Suprapubic skin (tissue), 4 donors: ENCODE results near the gene CKB. TPM values are rescaled to one million over a fixed set of nuclear protein-coding genes. Genes with fewer than 3 reads are reported as not detected.
A peak's percentile ranks its signal among the peaks of the same experiment; 100 is the strongest.

ENCODE experiments used
- DNase-seq, 2 donors: peaks; one replicate each; pipeline ENCODE4 v3.0.0-alpha.2; 2019; ENCODE audit warnings: low spot score in 2 of 2
- H3K27ac ChIP-seq: fragments of 200-600 bp; sonication (generic); one replicate; pipeline ENCODE4 v1.5.1; 2019
- H3K27me3 ChIP-seq: fragments of 200-600 bp; sonication (generic); one replicate; pipeline ENCODE4 v1.5.1; 2019
- H3K36me3 ChIP-seq: fragments of 200-600 bp; sonication (generic); one replicate; pipeline ENCODE4 v1.5.1; 2019
- H3K4me1 ChIP-seq: fragments of 200-600 bp; sonication (generic); one replicate; pipeline ENCODE4 v1.5.1; 2019
- H3K4me3 ChIP-seq: fragments of 200-600 bp; sonication (generic); one replicate; pipeline ENCODE4 v1.5.1; 2019; ENCODE audit warnings: mild to moderate bottlenecking
- H3K9me3 ChIP-seq: fragments of 200-600 bp; sonication (generic); one replicate; pipeline ENCODE4 v1.5.1; 2019
- EP300 ChIP-seq: sonication (generic); formaldehyde crosslinking; IDR thresholded peaks from one replicate; pipeline ENCODE4 v1.6.1; 2017; ENCODE audit warnings: antibody characterized with exemption
- POLR2A ChIP-seq, 2 donors: fragments of 450-650 bp; IDR thresholded peaks; one replicate each; pipeline ENCODE4 v1.6.1; 2017; ENCODE audit warnings: antibody characterized with exemption in 2 of 2, mild to moderate bottlenecking in 2 of 2, moderate library complexity in 2 of 2
- POLR2AphosphoS5 ChIP-seq, 3 donors: sonication (generic); formaldehyde crosslinking; IDR thresholded peaks; one replicate each; pipeline ENCODE4 v1.6.1; 2017; ENCODE audit warnings: antibody characterized with exemption in 3 of 3
- WGBS: methylation state at CpG from one replicate; pipeline ENCODE4 v1.1.5; 2018; 5-methylcytosine and 5-hydroxymethylcytosine counted together
- total RNA-seq, 4 donors: library from RNA; depleted of rRNA; stranded (reverse); fragments of >200 nt; gene quantifications; one replicate each; pipeline ENCODE4 v1.1.0, GENCODE V29; 2016
- TF ChIP-seq, protein P1 (sequence below), 2 donors: fragments of 200-600 bp in 1 of 2; fragments of 450-650 bp in 1 of 2; sonication (generic) in 1 of 2; IDR thresholded peaks; one replicate each; pipeline ENCODE4 v1.5.1; 2016 to 2019; ENCODE audit warnings: antibody characterized with exemption in 2 of 2, mild to moderate bottlenecking in 1 of 2, moderate library complexity in 1 of 2

Gene CKB
- total RNA-seq, 4 donors from 2014 or later = 107 to 172 (median 128) TPM

GRCh38 chr14:103558071-103558882 is 35.6 kb upstream of the CKB start:
- Histone ChIP-seq H3K27me3 (no peaks in the 10 kb centered on the region), H3K36me3 (peaks cover 14% of the 10 kb centered on the region), H3K27ac (peak overlapping the region; percentile 42), H3K4me1 (peaks cover 52% of the 10 kb centered on the region), H3K9me3 (no peaks in the 10 kb centered on the region), H3K4me3 (no peak overlapping the region)
- WGBS = 79% methylated on average over 16 of the region's 16 CpGs
- TF ChIP-seq, protein P1, sequence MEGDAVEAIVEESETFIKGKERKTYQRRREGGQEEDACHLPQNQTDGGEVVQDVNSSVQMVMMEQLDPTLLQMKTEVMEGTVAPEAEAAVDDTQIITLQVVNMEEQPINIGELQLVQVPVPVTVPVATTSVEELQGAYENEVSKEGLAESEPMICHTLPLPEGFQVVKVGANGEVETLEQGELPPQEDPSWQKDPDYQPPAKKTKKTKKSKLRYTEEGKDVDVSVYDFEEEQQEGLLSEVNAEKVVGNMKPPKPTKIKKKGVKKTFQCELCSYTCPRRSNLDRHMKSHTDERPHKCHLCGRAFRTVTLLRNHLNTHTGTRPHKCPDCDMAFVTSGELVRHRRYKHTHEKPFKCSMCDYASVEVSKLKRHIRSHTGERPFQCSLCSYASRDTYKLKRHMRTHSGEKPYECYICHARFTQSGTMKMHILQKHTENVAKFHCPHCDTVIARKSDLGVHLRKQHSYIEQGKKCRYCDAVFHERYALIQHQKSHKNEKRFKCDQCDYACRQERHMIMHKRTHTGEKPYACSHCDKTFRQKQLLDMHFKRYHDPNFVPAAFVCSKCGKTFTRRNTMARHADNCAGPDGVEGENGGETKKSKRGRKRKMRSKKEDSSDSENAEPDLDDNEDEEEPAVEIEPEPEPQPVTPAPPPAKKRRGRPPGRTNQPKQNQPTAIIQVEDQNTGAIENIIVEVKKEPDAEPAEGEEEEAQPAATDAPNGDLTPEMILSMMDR (IDR thresholded peaks at IDR 0.05) = no peak
- no peak for TF ChIP-seq EP300
- TF ChIP-seq POLR2AphosphoS5 (IDR thresholded peaks at IDR 0.05) = no peak
- TF ChIP-seq POLR2A (IDR thresholded peaks at IDR 0.05) = no peak
- DNase-seq = no peak

- 47% methylated on average over 15 of the region's 15 CpGs for WGBS
- Histone ChIP-seq H3K4me3 (no peak overlapping the region), H3K27ac (peak overlapping the region; percentile 42), H3K4me1 (peaks cover 62% of the 10 kb centered on the region), H3K36me3 (peaks cover 14% of the 10 kb centered on the region), H3K27me3 (no peaks in the 10 kb centered on the region), H3K9me3 (no peaks in the 10 kb centered on the region)
- TF ChIP-seq POLR2AphosphoS5 (IDR thresholded peaks at IDR 0.05) (peak in 1 of 3 donors; percentile 27), POLR2A (IDR thresholded peaks at IDR 0.05) (no peak), EP300 (no peak)
- TF ChIP-seq, protein P1 (IDR thresholded peaks at IDR 0.05) = no peak
- DNase-seq = no peak
Measured at GRCh38 chr14:103556946-103557758, 34.5 kb upstream of the CKB start.

DNA sequence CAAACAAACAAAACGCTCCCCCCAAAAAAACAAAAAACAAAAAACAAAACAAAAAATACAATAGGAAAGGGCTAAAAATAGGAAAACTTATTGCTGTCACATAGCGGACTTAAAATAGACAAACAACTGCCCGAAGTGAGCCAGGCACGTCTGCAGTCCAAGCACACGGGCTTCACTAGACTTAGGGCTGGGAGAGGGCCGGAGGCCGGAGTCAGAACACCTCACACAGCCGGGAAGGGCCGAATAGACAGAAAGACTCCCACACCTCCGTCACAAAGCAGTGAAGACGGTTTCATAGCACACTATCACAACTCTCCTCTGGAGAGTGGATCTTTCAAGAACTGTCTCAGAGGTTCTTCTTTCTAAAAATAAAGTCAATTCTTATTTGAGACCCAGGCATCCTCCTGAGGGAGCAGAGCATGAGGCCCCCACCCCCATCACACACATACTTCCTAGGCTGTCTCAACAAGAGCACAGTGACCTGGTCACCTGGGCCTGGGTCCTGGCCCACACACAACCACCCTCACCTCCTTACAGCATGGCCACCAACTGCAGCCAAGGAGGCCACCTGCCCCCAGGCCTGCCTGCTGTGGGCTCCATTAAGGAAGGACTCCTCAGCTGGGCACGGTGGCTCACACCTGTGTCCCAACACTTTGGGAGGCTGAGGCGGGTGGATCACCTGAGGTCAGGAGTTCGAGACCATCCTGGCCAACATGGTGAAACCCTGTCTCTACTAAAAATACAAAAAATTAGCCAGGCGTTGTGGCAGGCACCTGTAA is 33.1 kb upstream of the CKB start:
- TF ChIP-seq EP300 (no peak), POLR2AphosphoS5 (IDR thresholded peaks at IDR 0.05) (no peak), POLR2A (IDR thresholded peaks at IDR 0.05) (no peak)
- TF ChIP-seq, protein P1 (IDR thresholded peaks at IDR 0.05) = no peak
- Histone ChIP-seq H3K4me1 (peaks cover 65% of the 10 kb centered on the region), H3K36me3 (peaks cover 14% of the 10 kb centered on the region), H3K27ac (no peak overlapping the region), H3K4me3 (no peak overlapping the region), H3K9me3 (no peaks in the 10 kb centered on the region), H3K27me3 (no peaks in the 10 kb centered on the region)
- no peak for DNase-seq
- 88% methylated on average over 15 of the region's 15 CpGs for WGBS

- Histone ChIP-seq H3K4me3 (no peak overlapping the region), H3K27ac (peak overlapping the region; percentile 75), H3K27me3 (no peaks in the 10 kb centered on the region), H3K4me1 (peaks cover 61% of the 10 kb centered on the region), H3K36me3 (no peaks in the 10 kb centered on the region), H3K9me3 (no peaks in the 10 kb centered on the region)
- 85% methylated on average over 11 of the region's 11 CpGs for WGBS
- TF ChIP-seq EP300 (no peak), POLR2A (IDR thresholded peaks at IDR 0.05) (no peak), POLR2AphosphoS5 (IDR thresholded peaks at IDR 0.05) (no peak)
- TF ChIP-seq, protein P1 (IDR thresholded peaks at IDR 0.05) = no peak
- no peak for DNase-seq
Measured at GRCh38 chr14:103552846-103553210, 30.2 kb upstream of the CKB start.
